D341Med (cell line): ENCODE data around the gene EPHA10.
A peak's percentile ranks its signal among the peaks of the same experiment; 100 is the strongest.

ENCODE experiments used
- DNase-seq: peaks from one replicate; pipeline ENCODE4 v3.0.0; 2012; ENCODE audit warnings: low spot score

Gene EPHA10

DNA sequence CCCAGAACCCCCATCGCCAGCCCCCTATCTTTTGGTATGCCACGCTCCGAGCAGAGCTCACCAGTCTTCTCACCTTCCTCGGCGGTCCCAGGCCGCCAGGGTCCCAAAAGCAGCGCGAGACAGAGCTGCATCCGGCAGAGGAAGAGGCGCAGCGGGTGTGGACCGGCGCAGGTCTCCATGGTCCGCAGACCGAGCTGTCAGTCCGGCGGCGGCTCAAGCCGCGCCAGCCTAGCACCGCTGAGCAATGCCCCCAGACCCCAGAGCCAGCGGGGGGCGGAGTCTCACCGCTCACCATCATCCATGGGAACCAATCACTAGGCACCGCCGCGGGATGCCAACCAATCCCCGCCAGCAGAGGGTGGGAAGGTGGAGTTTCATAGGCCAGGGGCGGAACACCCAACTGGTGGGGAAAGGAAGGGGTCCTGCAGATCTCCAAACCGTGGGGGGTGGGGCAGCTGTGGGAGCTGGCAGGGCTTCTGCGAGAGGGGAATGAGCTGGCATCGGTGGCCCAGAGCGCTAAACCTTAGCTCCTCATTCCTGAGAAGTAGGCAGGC is at the start of gene EPHA10:
Gene EPHA10 (minus strand): TSS at position 233 of the 554 bp plus-strand sequence. CDS start 54 bp downstream, at position 179.
- DNase-seq = peak; percentile 81

DNA sequence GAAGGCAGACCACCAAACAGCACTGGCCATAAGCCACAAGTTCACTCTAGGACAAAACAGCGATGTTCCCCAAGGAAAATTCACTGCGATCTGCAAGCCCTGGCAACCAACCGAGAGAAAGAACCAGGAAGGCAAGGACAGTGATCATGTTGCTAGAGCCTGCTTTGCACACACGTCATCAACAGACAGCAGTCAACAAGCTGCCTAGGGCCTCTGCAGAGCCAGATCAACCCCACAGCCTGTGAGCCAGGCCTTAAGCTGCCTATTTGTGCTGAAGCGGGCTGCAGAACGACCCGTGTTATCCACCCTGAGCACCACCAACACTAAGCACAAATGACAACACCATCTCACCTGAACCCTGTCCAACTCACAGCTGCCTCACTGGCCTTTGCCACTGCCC is 49.3 kb upstream of the EPHA10 start:
- DNase-seq = no peak

GRCh38 chr1:37813529-37814145 is 48.7 kb upstream of the EPHA10 start:
- no peak for DNase-seq

DNA sequence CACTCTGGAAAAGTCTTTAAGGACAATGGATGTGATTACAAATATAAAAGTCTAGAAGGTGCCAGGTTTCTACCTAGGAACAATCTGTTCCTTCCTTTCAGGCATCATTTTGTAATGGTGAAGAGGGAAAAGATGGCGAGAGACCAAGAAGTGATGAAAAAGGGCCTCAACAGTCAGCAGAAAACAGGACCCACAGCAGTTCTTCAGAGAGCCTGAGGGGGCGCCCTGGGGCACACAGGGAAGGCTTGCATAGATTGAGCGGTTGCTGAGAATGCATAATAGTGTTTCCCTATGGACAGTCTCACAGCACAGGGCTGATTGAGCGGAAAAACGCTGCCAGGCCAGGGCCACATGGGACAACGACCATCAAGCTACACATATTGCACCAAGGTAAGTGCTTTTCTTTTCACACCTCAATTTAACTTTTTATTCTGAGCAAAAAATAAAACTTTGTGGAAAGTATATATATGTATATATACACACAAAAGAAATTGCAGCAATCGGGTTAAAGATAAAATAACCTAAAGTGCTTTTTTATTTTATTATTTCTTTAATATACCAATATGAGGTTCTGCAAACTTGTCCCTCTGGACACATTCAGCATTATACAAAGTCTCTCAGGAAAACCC is 46.2 kb upstream of the EPHA10 start:
- DNase-seq = peak; percentile 79

DNA sequence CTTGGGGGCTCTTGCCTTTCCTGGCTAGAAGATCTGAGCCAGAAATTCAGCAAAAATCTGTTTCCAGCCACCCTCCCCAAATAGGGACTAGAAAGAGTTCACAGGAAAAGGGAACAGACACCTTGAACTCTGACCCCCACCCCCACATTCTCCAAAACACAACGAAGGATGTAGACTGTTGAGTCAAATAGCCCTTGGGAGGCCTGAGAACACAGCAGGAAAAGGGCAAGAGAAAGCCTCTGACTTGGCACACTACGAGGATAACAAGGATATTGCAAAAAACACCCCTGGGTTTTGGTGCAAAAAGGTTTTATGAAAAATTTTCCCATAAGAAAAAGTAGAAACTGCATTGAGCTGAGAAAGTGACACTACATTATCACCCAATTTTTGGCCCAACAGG is 45.0 kb upstream of the EPHA10 start:
- DNase-seq = no peak

GRCh38 chr1:37808369-37809319 is 43.7 kb upstream of the EPHA10 start:
- DNase-seq = peak; percentile 88

GRCh38 chr1:37807555-37808368 is 42.8 kb upstream of the EPHA10 start, which contains the start of the genes C1orf122 and YRDC:
TSS of gene C1orf122 (plus strand) at chr1:37807790. CDS start at chr1:37808405, 615 bp downstream.
TSS of gene YRDC (minus strand) at chr1:37808208. CDS start at chr1:37808180, 28 bp downstream.
- peak; percentile 96 for DNase-seq

- no peak for DNase-seq
Measured at GRCh38 chr1:37807220-37807554, 42.3 kb upstream of the EPHA10 start.

GRCh38 chr1:37802439-37802838 is 37.5 kb upstream of the EPHA10 start:
- no peak for DNase-seq

DNA sequence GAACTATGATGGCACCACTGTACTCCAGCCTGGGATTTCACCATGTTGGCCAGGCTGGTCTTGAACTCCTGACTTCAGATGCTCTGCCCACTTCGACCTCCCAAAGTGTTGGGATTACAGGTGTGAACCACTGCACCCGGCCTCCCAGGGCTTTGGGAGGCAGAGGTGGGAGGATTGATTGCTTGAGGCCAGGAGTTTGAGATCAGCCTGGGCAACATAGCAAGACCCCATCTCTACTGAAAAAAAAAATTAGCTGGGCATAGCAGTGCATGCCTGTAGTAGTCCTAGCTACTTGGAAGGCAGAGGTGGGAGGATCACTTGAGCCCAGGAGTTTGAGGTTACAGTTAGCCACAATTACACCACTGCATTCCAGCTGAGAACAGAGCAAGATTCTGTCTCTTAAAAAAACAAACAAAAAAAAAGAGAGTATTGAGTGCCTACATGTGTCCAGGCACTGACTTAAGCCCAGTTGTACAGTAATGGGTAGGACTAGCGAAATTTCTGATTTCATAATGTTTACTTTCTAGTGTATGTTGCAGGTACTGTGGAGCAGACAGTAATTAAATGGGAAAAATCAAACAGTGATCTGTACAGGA is 32.9 kb upstream of the EPHA10 start:
- DNase-seq = no peak

GRCh38 chr1:37795340-37796125 is 30.6 kb upstream of the EPHA10 start:
- DNase-seq = peak; percentile 48

- DNase-seq = peak; percentile 58
Measured at GRCh38 chr1:37794372-37795339, 29.7 kb upstream of the EPHA10 start.

DNA sequence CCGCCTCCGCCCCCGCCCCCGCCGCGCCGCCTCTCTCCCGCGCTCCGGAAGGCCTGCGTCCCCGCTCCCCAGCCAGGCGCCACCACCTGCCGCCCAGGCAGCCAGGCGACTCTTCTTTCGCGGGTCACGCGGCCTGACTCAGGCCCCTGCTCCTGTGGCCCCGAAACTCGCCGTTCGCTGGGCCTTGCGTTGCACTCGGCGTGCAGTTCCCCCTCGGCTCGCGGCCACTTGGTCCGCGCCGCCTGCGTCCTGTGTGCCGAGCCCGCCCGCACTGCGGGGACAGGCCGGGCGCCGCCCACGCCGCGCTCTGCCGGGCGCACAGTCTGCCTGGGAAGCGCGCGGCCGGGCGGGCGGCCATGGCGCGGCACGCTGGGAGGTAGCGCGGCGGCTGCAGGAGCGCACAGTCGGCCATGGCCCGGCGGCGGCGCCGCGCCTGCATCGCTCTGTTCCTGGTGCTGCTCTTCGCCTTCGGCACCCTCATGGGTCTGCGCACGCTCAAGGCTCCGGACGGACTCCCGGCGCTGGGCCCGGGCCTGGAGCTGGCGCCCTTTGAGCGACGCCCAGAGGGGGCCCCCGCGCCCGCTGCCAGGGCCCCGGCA is 29.0 kb upstream of the EPHA10 start, which contains the start of gene MANEAL:
Gene MANEAL (plus strand): TSS at position 75 of the 599 bp plus-strand sequence. CDS start 336 bp downstream, at position 411.
- DNase-seq = peak; percentile 87

GRCh38 chr1:37792943-37793686 is 28.2 kb upstream of the EPHA10 start:
- no peak for DNase-seq

DNA sequence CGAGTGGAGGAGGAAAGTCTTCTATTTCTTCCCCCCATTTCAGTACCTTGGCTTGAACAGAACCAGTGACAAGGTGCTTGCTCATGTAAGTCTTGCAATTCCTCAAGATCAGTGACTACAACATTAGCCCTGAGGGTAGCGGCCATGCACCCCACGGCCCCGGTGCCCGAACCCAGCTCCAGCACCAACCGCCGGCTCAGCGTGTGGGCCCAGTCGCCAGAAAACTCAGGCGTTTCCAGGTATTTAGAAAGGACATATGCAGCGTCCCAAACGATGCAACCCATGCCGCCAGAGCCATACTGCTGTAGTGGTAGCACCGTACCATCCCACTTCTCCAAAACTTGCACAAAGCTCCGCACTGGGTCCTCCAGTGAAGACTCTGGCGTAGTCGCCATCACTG is 17.6 kb upstream of the EPHA10 start:
- no peak for DNase-seq

GRCh38 chr1:37778654-37779053 is 13.7 kb upstream of the EPHA10 start:
- DNase-seq = no peak

DNA sequence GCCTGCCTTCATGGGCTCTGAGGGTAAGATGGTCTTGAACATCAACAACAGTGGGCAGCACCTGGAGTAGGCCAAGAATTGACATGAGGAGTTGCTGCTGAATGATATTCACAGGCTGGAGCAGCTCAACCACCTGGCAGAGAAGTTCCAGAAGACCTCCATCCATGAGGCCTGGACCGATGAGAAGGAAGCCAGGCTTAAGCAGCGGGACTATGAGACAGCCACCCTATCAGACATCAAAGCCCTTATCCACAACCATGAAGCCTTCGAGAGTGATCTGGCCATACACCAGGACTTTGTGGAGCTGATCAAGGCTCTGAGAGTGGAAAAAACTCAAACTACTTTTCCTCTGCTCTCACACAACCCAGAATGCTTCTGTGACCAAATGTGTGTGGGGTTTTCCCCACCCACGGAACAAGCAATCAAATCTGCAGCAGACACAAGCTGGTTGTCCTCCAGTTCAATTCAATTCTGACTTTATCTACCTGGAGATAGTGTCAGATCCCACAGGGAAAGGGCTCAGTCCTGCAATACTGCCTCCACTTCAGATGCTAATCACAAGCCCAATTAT is 12.1 kb upstream of the EPHA10 start:
- DNase-seq = no peak
